Fibroblast of skin of scalp (primary cell): Measurements from ENCODE around the gene TNFRSF1A.
A peak's percentile ranks its signal among the peaks of the same experiment; 100 is the strongest.

Experiments used
- DNase-seq: peaks from one replicate; pipeline ENCODE4 v3.0.0-alpha.2; 2013

TNFRSF1A gene

GRCh38 chr12:6374028-6374785, 32.3 kb upstream of the TNFRSF1A start:
- DNase-seq = no peak

DNA sequence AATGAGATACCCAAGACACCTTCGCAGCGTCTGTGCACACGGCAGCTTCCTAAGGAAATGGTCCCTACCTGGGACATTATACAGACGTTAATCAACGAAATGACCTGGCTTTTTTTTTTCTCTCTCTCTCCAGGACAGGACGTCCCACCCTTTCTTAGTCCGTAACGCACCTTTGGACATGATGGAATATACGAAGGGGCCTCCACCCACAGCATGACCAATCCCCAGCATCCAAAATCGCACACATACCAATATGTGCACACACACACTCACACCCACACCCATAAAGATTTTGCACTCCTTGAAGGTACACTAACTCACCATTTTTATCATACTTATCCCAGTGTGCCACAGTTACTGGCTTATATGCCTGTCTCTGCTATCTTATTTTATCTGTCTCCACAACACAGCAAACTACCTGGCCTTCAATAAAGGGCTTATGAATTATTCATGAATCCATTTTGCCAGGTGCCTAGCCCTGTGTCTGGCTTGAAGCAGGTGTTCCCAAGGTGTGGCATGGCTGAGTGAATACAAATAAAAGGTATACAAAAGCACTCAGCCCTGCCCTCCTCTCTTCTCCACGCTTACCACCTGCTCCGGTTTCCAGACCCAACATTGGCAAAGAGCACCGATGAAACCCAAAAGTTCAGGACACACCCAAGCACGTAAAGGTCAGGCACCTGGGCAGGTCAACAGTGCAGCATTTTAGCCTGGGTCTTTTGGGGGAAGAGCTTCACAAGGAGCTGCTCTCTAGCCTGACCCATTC, 31.3 kb upstream of the TNFRSF1A start:
- DNase-seq = no peak

DNA sequence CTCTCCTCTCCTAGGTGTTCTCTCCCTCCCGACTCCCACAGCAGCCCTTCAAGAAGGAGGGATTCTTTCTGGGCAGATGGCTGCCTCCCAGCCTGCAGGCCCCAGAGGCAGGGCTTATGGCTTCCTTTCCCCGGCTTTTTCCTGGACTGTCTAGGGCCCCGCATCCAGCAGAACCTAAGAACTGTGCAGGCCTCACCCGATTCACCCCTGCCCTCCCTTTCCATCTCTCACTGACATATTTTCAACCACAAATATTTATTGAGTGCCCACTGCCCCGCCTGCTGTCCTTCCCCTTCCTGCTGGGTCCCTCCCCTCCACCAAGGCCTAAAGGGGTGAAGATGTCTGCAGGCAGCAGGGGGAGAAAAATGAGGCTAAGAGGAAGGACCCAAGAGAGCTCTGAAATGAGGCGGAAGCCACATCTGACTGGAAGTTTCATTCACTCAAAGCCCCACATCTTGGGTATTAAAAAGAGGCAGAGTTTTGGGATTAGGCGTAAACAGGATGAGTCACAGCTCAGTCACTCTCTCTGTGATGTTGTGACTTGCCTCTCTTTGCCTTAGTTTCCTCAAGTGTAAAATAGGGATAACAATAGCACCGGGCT, 30.6 kb upstream of the TNFRSF1A start:
- DNase-seq = peak; percentile 94

DNA sequence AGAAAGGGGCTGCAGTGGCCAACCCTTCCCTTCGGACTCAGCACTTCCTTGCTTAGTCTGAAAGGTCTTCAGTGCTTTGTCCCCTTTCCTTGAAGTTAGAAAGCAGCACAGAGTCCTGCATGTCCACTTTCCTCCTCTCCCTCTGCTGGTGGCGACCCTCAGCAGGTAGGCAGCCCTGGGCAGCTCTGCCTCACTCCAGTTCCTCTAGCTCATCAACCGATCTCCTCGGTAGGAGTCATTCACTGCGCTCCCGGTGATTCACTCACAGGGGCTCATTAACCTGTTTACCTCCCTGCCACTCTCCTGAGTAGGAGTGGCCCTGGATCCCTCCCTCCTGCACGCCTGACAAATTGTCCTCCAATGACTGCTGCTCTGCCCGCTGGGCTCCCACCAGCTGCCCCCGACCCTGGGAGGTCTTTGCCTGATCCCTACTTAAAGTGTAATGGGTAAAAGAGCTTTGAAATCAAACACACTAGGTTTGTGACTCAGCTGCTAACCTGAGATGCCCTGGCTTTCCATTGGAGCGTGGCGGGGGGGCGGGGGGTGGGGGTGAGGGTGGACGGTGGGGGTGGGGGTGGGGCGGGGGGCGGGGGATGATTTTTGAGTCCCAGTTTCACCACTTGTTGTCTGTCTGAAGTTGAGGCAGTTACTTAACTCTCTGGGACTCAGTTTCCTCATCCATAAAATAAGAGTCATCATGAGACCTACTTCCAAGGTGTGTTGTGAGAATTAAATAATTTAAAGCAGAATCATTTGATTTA, 29.3 kb upstream of the TNFRSF1A start:
- DNase-seq = peak; percentile 19

- no peak for DNase-seq
These were observed 28.7 kb upstream of the TNFRSF1A start for GRCh38 chr12:6370576-6370935.

DNA sequence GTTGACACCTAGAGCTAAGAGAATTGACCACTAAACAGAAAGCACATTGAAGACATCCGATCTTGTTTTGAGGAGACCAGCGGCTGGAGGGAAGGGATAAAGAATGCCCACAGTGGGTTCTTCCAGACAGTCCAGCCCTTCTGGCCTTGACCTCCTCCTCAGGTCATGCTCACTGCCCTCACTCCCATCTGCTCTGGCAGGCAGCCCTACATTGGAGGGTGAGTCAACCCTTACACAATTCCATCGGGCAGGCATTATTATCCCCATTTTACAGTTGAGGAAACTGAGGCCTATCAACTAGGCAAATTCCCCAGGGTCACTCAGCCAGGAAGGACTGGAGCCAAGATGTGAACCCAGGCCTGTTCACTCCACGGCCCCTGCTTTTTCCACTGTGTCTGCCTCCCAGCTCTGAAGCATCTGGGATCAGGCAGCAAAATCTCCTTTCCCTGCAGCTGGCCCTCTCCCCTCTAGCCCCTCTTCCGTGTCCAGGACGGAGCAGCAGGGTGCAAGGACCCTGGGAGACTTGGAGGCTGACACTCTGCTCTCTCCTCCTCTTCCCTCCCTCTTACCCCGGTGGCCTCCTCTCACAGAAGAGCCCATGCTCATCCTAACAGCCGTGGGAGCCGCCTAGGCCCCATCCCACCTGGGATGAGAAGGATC, 28.2 kb upstream of the TNFRSF1A start:
- no peak for DNase-seq

DNA sequence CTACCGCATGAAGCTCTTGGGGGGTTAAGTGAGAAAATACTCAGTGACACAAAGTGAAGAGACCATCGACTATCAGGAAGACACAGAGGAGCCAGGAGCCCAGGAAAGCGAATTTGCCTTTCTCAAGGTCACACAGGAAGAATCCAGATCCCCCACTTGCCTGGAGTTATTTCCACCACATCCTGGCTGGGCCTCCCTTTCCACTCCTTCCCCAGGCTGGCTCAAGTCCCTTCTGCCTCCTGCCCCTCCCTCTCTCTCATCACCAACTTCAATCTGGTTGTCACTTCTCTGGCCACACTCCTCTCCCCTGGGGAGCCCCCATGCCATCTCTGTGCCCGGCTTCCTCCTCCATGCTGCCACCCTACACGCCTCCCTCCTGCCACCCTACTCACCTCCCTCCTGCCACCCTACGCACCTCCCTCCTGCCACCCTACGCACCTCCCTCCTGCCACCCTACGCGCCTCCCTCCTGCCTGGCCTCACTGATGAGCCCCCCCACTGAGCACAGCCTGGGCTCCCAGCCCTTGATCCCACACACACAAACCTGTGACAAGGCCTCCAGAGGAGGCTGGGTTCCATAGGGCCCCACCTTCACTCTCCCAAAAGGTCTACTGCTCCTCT, 27.1 kb upstream of the TNFRSF1A start:
- no peak for DNase-seq

- DNase-seq = no peak
These were observed 26.4 kb upstream of the TNFRSF1A start for GRCh38 chr12:6367969-6368892.

- peak; percentile 42 for DNase-seq
These were observed 25.4 kb upstream of the TNFRSF1A start for GRCh38 chr12:6367065-6367968.

DNA sequence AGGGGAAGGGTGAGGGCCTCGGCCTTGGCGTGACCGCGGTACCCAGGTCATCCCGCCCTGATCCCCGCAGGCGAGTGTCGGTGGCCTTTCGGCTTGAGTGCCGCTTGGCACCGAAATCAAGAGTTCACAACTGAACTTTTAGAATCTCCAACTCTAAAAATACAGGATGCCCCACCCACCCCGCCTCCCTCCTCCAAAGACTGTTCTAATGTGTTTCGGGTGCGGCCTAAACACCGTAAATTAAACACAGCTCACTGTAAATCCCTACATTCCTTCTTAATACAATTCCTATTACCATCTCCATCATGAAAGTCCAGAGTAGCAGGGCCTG, 22.1 kb upstream of the TNFRSF1A start:
- DNase-seq = no peak

- peak; percentile 53 for DNase-seq
These were observed 21.6 kb upstream of the TNFRSF1A start for GRCh38 chr12:6363330-6364043.

DNA sequence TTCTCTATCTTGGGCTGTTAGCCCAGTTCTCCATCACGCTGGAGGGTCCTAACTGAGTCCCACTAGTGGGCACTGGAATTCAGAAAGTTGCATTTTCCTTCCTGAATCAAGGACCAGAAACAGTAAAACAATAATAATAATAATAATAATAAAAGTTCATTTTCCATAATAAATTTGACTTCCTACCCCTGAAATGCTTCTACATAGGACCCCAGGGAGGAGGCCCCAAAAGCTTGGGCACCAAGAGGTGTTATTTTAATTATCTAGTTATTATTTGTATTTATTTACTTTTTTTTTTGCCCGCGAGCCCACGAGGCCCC, 21.1 kb upstream of the TNFRSF1A start:
- no peak for DNase-seq

GRCh38 chr12:6362403-6362802, 20.5 kb upstream of the TNFRSF1A start:
- DNase-seq = no peak

- no peak for DNase-seq
These were observed 20.0 kb upstream of the TNFRSF1A start for GRCh38 chr12:6361834-6362233.

DNA sequence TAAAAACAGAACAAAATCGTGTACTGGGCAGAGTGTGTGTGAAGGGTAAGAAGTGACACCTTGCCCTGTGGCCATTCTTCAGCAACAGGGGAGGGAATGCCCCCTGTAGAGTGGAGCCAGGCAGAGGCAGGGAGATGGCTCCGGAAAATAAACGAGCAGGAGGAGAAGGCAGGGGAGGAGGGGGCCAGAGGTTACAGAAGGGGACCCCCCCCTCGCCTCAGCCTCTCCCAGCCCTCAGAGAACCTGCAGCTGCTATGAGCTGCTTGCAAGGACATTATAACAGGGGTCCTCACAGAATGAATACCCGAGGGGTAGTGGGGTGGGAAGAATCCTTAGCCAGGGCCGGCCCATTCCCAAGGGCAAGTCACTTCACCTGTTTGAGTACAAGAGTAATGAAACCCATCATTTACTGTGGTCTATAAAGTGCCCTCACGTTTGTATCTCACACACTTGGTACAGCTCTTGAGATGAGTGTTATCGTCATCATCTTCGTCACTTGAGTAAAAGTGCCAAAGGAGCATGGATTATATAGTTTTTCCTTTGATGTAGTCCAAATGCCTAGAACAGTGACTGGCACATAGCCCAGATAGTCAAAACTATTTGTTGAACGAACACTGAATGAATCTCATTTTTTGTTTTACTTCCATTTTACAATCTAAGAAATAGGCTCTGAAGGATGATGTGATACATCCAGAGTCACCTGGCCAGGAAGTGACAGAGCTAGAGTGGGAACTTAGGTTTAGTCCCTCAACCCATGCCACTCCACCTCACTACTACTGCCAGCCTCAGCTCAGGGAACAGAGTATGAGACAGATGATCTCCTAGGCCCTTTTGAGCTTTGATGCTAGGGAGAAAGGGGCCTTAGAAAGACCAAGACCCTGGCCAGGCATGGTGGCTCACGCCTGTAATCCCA, 19.0 kb upstream of the TNFRSF1A start:
- no peak for DNase-seq

- no peak for DNase-seq
These were observed 18.2 kb upstream of the TNFRSF1A start for GRCh38 chr12:6360080-6360571.

DNA sequence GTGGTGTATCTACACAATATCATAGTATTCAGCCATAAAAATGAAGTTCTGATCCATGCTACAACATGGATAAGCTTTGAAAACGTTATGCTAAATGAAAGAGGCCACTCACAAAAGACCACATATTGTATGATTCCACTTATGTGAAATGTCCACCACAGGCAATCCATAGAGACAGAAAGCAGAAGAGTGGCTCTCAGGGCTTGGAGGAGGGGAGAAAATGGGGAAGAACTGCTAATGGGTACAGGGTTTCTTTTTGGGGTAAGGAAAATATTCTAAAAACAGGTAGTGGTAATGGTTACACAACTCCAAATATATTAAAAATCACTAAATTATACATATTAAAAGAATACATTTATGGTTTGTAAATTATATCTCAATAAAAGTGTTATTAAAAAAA, 17.0 kb upstream of the TNFRSF1A start:
- no peak for DNase-seq

GRCh38 chr12:6356374-6356820, 14.5 kb upstream of the TNFRSF1A start:
- DNase-seq = no peak
